Measurements from ENCODE around the gene SPC25.
"Not testable (repeated sequence)": the region's sequence is repeated elsewhere in the genome, so short reads cannot be mapped to it uniquely, and the experiment has no call there.

SPC25 gene, protein sequence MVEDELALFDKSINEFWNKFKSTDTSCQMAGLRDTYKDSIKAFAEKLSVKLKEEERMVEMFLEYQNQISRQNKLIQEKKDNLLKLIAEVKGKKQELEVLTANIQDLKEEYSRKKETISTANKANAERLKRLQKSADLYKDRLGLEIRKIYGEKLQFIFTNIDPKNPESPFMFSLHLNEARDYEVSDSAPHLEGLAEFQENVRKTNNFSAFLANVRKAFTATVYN

DNA sequence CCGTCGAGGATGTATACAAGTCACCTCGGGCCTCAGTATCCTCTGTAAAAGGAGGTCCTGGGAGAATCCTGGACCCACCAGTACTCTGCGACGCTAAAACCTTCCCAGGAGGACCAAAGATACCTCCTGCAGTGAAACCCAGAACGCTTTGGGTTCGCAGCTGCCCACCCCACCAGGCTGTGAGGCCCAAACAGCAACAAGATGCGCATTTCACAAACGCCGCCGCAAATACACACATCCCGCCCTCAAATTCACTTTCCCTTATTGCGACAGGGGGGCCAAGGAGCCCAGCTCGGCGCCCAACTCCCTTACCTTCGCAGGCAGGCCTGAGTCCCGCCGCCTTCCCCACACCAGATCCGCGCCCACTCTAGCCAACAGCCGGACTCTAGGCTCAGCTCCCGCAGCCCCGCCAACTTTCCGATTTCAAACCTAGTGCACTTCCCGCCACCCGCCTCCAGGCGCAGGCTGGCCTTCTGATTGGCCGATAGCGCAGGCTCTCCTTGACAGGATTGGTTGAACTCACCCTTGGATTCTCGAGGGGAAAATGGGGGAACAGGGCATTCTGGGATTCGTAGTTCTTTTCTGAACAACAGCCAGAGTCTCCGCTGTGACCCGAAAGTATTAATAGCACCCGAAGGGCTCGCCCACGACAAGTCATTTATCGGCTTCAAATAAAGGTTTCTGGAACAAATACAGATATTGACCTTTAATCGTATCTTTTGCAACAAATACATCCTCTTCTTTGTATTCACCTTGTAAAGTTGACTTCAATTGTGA, at the start of gene SPC25:
SPC25 (minus strand) TSS at position 425 of the 777 bp plus-strand sequence. CDS start 911 bp downstream, outside the sequence.
- DNase-seq = peak; percentile 87

DNA sequence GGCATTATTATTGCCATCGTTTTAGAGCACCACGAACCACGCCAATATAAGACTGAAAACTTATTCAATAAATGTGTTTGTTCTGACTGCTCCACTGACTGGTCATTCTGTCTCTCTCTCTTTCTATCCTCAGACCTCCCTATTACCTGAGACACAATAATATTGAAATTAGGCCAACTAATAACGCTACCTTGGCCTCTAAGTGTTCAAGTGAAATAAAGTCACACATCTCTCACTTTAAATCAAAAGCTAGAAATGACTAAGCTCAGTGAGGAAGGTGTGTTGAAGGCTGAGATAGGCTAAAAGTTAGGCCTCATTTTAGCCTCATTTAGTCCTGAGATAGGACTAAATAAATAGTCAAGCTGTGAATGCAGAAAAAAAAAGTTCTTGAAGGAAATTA, 49.7 kb upstream of the SPC25 start:
- no peak for DNase-seq

DNA sequence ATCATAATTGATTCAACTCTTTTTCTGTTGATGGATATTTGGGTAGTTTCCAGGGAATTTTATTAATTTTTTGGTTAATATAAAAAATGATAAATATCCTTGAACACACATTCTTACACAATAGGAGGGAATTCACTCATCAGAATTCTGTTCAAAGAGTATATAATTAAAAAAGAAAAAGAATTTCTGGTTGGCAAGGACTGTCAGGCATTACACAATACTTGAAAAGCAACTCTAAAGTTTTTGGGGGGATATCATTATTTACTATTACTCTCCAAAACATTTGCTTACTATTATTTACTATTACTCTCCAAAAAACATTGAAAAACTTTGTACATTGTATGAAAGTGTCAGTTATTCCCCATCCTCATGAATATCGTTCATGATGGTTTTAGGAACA, 48.8 kb upstream of the SPC25 start:
- no peak for DNase-seq

DNA sequence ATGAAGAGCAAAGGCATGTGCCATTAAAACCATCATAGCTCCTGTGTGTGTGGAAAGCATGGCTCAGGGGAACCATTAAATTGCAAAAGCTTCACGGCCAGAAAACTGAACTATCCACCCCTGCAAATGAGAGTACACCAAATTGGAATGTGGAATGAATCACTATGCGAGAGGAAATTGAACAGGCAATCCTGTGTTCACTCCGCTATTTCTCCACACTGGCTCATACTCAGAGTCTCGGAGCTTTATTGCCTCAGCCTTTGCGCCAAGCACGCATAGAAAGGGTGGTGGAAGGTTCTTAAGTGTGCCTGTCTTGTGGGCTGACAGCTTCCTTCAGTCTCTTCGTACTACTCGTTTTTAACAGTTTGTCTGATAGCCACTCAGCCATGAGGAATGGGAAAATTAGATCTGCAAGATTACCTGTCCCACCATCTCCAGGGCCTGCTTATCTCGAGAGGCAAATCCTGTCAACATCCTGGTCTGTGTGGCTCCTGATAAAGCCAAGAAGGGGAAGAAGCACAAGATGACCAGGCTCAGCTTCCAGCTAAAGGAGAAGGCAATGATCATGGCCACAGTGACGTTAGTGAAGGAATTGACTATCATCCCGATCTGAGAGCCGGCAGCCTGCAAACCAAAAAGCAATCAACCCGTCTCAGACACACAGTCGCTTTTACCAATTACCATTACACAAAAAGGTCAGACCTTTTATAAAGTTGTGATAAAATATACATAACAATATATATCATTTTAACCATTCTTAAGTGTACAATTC, 45.8 kb upstream of the SPC25 start:
- no peak for DNase-seq

DNA sequence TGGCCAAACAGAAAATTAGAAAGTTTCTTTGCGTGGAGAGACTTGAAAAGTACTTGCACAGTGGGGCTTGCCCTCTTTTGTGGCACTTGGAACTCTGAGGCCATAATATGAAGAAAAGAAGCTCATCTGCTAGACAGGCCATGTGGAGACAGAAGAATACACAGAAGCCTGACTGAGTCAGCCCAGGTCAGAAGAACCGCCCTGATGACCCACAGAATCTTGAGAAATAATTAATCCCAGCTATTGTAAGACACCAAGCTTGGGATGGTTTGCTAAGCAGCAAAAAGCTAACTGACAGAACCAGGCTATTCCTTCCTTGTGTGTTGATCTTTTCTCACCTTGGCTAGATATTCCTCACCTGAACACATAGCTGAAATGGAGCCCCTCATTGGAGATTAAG, 44.6 kb upstream of the SPC25 start:
- no peak for DNase-seq

DNA sequence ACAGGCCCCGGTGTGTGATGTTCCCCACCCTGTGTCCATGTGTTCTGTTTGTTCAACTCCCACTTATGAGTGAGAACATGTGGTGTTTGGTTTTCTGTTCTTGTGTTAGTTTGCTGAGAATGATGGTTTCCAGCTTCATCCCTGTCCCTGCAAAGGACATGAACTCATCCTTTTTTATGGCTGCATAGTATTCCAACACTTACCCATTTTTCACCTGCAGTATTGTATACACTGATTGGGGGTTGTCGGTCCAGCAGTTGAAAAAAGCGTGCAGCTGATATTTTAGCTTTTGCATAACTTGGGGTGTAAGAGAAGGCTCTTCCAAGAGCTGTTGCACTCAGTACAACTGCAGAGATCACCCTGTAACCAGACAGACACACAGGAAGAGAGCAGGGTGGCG, 41.9 kb upstream of the SPC25 start:
- not testable (repeated sequence) for DNase-seq

DNA sequence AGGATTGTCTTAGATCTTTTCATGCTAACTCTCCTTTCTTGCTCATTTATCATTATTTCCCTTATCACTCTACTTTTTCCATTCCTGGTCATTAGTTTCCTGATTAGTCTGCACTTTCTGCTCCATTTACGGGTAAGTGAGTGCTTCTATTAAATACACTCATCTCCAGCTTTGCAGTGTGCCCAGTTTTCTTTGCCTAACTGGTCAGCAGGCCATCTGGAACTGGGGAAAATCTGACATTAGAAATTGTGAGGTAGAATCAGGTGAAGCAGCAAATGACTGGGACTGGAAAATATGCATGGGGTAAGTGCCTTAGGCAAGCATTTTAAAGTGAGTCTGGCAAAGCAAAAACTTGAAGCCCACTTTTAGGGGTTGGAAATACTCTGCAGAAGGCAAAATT, 40.0 kb upstream of the SPC25 start:
- DNase-seq = no peak

DNA sequence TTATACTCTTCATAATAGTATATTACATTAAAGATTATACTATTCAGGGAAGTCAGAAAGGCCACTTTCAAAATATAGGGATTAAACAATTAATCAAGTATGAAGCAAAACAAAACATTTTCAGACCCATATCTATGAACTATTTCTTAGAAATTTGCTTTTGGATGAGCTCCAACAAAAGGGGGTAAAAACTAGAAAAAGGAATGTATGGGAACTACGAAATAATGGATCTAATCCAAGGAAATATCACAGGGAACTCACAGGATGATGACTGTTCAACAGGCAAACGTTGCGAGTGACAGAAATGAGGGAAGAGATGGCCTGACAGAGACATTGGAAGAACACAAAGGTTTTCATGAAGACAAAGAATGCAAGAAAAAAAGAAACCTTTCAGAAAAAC, 38.8 kb upstream of the SPC25 start:
- DNase-seq = no peak

DNA sequence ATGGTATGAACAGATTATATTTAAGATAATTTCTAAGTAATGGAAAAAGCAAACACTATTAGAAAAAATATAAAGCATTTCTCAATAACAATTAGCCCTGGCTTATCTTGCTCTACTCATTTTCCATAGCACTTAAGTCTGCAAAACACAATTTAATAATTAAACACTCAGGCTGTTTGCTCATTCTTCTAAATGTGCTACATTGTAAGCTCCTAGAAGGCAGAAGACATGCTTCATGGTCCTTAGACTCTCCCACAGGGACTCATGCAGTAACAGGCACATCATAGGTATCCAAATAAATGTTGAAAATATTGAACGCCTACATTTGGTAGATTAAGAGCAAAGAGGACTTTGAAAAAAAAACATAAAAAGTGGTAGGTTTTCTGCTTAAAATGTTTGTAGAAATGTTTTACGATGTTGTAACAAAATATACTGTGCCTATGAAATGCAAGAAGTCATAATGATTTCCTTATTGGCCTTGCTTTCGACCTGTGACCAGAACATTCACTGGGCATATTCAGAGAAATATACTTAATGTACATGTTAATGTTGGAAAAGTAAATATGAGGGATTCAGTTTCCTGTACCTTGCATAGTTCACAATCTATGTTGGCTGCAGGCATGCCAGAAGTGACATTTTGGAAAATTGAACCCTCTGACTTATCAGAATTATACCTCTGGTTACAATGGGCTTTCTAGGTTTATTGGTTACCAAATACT, 38.0 kb upstream of the SPC25 start:
- DNase-seq = no peak

DNA sequence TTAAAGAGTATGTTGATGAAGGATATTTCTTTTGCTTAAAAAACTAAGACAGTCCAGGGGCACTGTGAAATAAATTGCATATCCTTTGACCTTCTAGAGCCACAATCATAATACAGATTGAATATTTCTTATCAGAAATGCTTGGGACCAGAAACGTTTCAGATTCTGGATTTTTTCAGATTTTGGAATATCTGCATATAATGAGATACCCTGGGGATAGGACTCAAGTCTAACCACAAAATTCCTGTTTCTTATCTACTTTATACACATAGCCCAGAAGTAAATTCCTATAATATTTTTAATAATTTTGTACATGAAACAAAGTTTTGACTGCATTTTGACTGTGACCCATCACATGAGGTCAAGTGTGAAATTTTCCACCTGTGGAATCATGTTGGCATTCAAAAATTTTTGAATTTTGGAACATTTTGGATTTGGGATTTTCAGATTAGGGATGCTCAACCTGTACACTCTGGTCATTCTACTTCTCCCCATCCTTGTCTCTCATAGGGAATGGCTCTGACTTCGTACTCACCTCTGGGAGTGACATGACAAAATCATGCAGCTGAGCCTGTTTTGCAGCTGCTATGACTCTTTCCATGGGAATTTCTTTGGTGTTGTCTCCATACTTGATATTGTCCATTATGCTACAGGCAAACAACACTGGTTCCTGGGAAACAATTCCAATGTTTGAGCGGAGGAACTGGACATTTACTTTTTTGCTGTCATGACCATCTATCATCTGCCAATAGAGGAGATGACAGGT, 36.6 kb upstream of the SPC25 start:
- no peak for DNase-seq

DNA sequence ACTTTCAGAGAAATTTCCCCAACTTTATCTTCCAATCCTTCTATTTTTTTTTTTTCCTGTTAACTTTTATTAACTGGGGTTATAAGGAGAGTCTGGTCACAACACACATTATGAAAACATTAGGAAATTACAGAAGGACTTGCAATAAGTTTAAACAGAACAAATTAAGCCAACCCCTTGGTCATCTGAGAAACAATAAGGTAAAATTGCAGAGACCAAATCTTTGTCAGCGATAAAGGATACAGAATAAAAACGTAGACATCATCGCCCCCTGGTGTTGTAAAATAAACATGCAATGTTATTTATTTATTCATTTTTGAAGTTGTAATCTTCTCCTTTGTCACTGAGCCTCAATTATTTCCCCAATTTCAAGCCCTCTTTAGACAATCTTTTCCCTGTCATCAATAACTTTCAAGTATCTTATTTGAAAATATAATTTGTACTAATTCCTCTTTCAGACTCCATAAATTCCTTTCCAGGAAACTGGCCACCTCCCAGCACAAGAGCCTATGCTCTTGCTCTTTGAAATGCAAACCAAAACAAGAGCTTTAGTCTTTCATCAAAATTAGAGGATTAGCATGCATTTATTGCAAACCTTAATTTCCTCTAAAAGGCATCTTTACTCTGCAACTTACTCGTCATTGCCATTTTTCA, 30.4 kb upstream of the SPC25 start:
- DNase-seq = no peak

DNA sequence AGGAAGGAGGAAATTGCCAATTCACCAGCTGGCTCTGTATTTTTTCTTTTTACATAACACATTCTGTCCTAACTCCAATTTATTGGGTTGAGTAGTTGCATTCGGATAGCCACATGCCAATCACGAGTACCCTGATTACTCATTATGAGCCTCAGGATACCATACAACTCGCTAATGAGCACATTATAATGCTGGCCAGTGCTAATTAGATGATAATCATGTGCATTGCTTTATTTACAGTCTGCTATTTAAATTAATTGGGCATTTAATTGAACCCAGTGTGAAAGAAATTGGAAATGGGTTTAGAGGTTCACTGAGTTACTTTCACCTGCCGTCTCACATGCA, 26.1 kb upstream of the SPC25 start:
- DNase-seq = no peak

DNA sequence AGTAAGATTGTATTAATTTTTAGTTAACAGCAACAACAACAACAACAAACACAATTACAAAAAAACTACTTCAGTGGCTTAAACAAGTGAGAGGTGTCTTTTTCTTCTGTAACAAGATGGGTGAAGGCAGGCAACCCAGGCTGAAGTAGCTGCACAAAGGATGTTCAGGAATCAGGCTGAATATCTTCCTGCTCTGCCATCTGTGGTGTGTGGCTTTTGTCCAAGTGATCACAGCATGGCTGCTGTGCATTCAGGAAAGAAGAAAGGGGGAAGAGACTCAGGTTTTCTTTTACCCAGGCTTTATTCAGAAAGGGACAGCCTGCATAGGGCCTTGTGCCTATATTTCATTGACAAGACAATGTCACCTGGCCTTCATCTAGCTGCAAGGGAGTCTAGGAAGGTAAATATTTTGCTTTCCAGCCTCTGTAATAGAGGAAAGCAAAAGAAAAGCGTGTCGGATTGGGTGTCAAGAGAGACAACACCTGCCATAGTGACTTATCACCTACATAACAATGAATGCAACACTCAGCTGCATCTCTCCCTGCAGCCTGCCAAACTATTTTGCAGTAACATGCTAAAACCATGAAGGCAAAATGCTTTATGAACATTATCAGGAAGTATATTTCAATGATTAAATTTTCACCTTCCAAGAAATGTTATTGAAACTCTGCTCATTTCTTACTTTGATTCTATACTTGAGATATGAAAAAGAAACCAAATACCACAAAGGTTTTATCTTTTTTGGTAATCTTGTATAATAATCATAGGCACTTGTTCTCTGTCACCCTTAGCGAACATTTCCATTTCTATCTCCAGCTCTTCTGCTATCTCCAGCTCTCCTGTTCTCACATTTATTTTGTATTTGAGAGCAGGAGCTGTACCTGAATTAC, 25.5 kb upstream of the SPC25 start:
- DNase-seq = no peak

DNA sequence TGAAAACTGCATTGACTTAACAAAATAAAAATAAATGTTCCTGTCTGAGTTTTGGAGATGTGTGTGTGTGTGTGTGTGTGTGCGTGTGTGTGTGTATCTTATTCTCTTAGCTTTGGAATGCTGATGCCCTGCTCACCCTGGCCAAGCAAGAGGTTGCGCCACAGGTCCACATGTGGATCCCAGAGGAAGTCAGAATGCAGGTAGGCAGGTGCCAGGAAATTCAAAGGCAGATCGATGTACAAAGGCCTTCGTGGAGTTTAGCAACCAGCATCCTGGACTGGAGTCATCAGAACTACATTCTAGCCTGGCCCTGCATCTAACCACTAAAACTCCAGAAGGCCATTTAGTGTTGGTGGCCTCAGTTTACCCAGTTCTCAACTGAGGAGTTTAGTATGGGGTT, 23.3 kb upstream of the SPC25 start:
- no peak for DNase-seq

DNA sequence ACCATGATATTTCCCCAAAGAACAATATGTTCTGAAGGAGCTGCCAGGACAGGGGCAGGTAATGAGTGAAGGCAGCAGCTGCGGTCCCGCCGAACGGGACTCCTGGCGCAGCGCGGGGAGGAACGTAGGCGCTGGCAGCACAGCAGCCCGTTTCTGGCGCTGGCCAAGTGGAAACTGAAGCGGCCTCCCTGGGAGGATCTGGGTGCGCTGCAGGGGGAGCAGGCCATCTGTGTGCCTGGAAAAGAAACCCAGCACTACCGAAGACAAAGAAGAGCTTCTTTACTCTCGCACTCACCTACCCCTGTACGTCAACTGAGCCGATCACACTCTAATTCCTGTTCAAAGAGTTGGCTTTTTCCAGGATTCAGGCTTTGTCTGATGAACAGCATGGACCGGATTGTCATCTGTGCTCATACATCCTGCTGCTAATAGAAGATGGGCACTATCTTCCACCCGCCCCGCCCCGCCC, 22.7 kb upstream of the SPC25 start:
- DNase-seq = no peak

DNA sequence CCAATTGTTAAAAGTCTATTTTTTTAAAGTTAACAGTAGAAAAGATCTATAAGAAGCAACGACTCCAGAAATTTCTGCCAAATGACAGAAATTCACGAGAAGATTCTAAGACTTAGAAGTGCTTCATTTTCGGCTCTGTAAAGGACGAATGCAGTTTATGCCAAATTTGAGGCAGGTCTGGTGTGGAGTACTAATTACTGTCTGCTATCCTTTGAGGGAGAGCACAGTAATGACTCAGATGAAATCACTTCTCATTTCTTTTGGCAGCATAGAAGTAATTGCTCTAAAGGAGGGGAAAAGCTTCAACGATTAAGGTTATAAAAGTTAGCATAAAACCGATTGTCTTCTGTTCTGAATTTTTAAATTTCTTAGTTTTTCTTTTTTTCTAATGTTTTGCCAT, 22.2 kb upstream of the SPC25 start:
- DNase-seq = no peak

DNA sequence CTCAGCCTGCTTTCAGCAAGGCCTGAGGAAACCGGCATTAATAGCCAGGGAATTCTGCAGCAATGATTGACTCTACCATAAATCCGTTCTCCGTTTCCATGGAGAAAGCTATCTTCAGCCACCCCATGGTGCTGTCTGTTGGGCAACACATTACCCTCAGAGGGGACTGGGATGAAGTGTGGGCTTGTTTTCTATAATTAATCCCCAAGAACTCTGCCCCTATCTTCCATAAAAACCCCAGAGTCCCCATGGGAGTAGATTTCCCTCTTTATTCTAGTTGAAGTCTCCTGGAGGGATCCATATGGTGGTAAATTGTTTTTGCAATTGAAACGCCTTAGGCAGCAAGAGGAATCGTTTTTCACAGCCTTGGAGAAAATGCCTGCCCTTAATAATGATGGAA, 20.1 kb upstream of the SPC25 start:
- no peak for DNase-seq

DNA sequence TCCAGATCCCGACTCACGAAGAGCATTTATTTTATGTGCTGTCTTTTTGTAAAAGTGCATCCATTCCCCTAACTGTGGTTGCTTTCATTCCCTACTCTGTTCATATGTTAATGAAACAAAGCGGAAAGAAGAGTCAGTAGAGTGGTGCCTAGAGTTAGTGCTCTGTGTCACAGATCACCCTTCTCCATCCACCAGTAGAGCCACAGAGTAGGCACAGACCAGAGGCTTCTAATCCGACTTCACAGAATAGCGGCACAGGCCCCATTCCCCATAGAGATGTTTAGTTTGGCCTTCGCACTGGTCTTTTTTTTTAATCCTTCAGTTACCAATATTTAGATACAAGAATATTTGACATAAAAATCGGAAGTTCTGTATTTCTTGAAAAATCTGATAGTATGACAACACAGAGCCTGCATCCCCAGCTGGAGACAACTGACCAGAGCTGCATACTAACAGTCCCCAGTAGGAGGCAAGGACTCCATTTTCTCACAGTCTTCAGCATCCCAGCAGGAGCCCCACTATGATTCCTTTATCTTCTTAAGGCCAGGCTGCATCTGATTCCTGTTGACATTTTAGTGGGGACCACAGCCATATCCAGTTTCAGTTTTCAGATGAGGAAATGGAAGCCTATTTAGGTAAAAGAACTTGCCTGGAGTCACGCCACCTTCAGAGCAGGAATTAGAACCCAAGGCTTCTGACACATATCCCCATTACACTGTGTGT, 17.9 kb upstream of the SPC25 start:
- DNase-seq = no peak

DNA sequence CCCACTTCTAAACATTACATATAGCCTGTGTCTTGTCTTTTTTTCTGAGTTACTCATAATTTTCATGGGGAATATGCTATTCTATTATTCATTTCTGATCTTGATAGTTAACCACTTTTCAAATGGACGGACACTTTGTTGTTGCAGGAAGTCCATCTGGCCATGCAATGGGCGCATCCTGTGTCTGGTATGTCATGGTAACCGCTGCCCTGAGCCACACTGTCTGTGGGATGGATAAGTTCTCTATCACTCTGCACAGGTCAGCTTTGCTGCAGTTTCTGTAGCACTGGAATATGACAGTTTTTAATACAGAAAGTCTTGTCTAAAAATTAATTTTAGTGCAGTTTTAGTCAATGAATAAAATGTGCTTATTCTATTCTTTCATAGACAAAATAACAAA, 14.1 kb upstream of the SPC25 start:
- DNase-seq = no peak

DNA sequence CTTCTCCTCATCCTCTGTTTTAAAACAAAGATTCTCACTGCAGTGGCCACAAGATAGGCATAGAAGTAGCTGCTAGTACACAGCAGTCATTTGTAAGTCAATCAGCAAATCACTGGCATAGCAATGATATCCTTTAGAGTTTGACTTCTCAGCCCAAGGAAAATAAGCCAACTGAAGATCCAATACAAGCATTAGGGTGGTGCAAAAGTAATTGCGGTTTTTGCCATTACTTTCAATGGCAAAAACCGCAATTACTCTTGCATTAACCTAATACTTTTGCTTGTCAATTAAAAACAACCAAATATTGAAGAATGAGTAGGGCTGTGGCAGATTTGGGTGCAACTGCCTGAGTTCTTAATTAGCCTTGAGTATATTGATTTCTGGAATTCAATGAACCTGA, 13.7 kb upstream of the SPC25 start:
- no peak for DNase-seq

Measured in CD4-positive, alpha-beta T cell treated with Interleukin-15 for 1 hour (primary cell).